ENCODE results near the gene ENTPD6.

The ENTPD6 gene

DNA sequence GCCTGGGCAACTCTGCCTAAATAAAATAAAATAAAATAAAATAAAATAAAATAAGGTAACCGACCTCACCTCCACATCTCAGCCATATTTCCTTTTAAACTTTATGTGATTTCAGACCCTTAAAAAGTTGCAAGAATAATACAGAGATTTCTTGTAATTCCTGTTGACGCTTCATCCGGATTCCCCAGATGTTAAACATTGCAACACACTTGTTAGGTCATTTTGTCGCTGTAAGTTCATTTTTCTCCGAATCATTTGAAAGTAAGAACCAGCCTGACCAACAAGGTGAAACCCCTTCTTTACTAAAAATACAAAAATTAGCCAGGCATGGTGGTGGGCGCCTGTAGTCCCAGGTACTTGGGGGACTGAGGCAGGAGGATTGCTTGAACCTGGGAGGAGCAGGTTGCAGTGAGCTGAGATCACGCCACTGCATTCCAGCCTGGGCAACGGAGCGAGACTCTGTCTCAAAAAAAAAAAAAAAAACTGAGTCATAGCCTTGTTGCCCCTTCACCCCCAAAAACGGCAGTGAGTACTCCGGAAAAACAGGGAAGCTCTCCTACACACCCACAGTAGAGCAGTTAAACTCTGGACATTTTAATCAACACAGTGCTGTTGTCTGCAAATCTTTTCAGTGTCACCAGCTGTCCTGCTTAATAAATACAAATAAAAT lies 58.2 kb downstream of the ENTPD6 start:
- no peak overlapping the region for H3K23ac ChIP-seq (ENCODE audit: low read length)
- peaks cover 4% of the 10 kb centered on the region for H3K4me1 ChIP-seq (ENCODE audit: control insufficient read depth, low read depth, low read length)
- H2BK15ac ChIP-seq (replicated peaks; ENCODE audit: low read depth), result no peak overlapping the region
- no peak overlapping the region for H3K9ac ChIP-seq (ENCODE audit: low read length)
- DNase-seq, result no peak
- H2BK120ac ChIP-seq (ENCODE audit: low read depth, low read length), result no peak overlapping the region
- peaks cover 40% of the 10 kb centered on the region for H3K79me1 ChIP-seq (ENCODE audit: low read length)
- H4K8ac ChIP-seq (ENCODE audit: low read depth, low read length), result no peak overlapping the region
- H3K27ac ChIP-seq (ENCODE audit: low read depth, low read length), result no peak overlapping the region
- no peak overlapping the region for H3K4ac ChIP-seq (ENCODE audit: low read depth, low read length)
- H3K27me3 ChIP-seq (ENCODE audit: insufficient read depth, low read length, poor library complexity), result no peaks in the 10 kb centered on the region
- H2BK5ac ChIP-seq (ENCODE audit: low read length), result no peak overlapping the region
- no peak overlapping the region for H3K18ac ChIP-seq (ENCODE audit: low read length)
- H3K79me2 ChIP-seq (ENCODE audit: control insufficient read depth, insufficient read depth, low read length), result peaks cover 30% of the 10 kb centered on the region
- no peaks in the 10 kb centered on the region for H3K36me3 ChIP-seq (ENCODE audit: control insufficient read depth, insufficient read depth, low read length)
- H4K5ac ChIP-seq (ENCODE audit: low read length), result no peak overlapping the region
- H2AK5ac ChIP-seq (ENCODE audit: low read length), result no peak overlapping the region
- H3K4me2 ChIP-seq (ENCODE audit: low read length), result no peak overlapping the region
- no peak overlapping the region for H3K56ac ChIP-seq (ENCODE audit: low read length)
- no CpG with 5 or more reads among the region's 11 CpGs for WGBS (ENCODE audit: extremely low coverage, insufficient coverage, low lambda C conversion rate)
- no peak overlapping the region for H3K4me3 ChIP-seq (ENCODE audit: low read length)

DNA sequence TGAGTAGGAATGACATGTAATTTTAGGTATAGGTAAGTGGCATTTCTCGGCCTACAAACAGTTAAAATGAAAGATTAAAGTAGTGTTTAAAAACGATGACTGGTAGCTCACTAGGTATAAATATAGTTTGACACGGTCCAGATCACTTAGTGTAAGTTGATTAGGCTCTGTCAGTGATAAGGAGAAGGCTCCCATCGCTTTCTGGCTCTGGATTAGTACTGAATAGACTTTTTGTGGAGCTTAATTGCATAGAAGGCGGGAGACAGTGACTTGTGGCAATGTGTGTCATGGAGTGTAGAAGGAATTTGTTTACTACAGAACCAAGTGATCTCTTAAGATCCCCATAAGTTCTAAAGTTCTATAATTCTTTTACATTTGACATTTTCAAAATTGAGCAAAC lies 59.1 kb downstream of the ENTPD6 start:
- Histone ChIP-seq H3K4ac (ENCODE audit: low read depth, low read length) (no peak overlapping the region), H3K27me3 (ENCODE audit: insufficient read depth, low read length, poor library complexity) (no peaks in the 10 kb centered on the region), H2BK120ac (ENCODE audit: low read depth, low read length) (no peak overlapping the region), H3K9ac (ENCODE audit: low read length) (no peak overlapping the region), H3K36me3 (ENCODE audit: control insufficient read depth, insufficient read depth, low read length) (no peaks in the 10 kb centered on the region), H3K4me1 (ENCODE audit: control insufficient read depth, low read depth, low read length) (peaks cover 2% of the 10 kb centered on the region), H3K23ac (ENCODE audit: low read length) (no peak overlapping the region), H3K4me3 (ENCODE audit: low read length) (no peak overlapping the region), H3K27ac (ENCODE audit: low read depth, low read length) (no peak overlapping the region), H2BK15ac (replicated peaks; ENCODE audit: low read depth) (no peak overlapping the region), H2AK5ac (ENCODE audit: low read length) (no peak overlapping the region), H4K5ac (ENCODE audit: low read length) (no peak overlapping the region), H3K56ac (ENCODE audit: low read length) (no peak overlapping the region), H3K79me1 (ENCODE audit: low read length) (peaks cover 40% of the 10 kb centered on the region), H4K8ac (ENCODE audit: low read depth, low read length) (no peak overlapping the region), H3K18ac (ENCODE audit: low read length) (no peak overlapping the region), H3K79me2 (ENCODE audit: control insufficient read depth, insufficient read depth, low read length) (peaks cover 27% of the 10 kb centered on the region), H3K4me2 (ENCODE audit: low read length) (no peak overlapping the region), H2BK5ac (ENCODE audit: low read length) (no peak overlapping the region)
- no CpG with 5 or more reads among the region's 5 CpGs for WGBS (ENCODE audit: extremely low coverage, insufficient coverage, low lambda C conversion rate)
- DNase-seq, result no peak

DNA sequence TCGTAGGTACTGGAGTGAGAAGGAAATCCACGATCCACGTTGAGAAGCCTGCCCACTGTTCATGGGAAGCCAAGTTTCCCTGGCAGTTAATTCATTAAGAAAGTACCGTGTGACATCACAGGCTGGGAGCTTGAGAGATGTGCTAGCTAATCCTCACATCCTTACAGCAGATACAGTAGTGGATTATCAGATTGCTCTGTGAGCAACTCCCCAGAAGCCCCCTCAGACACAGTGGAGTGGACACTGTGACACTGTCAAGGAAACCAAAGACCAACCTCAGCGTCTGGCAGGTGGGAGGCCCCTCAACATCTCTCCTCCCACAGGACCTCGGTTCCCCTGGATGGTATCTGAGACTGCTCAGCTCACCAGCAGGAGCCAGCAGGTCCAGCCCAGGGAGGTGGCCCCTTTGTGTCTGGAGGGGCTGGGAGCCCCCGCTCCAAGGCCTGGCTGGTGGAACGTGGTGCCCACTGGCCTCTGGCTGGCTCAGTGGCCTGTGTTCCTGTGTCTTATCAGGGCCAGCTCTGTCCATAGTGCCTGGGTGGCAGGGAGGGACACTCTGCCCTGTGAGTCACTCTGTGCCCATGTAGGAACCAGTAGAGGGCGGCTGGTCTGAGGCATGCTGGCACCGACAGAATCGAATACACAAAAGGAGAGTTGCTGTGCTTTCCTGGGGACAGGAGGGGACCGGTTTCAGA lies 59.6 kb downstream of the ENTPD6 start:
- no peak overlapping the region for H3K56ac ChIP-seq (ENCODE audit: low read length)
- no peak overlapping the region for H3K4me3 ChIP-seq (ENCODE audit: low read length)
- H2BK5ac ChIP-seq (ENCODE audit: low read length), result no peak overlapping the region
- H2AK5ac ChIP-seq (ENCODE audit: low read length), result no peak overlapping the region
- peaks cover 25% of the 10 kb centered on the region for H3K79me2 ChIP-seq (ENCODE audit: control insufficient read depth, insufficient read depth, low read length)
- H3K23ac ChIP-seq (ENCODE audit: low read length), result no peak overlapping the region
- H3K18ac ChIP-seq (ENCODE audit: low read length), result no peak overlapping the region
- H2BK120ac ChIP-seq (ENCODE audit: low read depth, low read length), result no peak overlapping the region
- no CpG with 5 or more reads among the region's 12 CpGs for WGBS (ENCODE audit: extremely low coverage, insufficient coverage, low lambda C conversion rate)
- no peaks in the 10 kb centered on the region for H3K27me3 ChIP-seq (ENCODE audit: insufficient read depth, low read length, poor library complexity)
- H3K27ac ChIP-seq (ENCODE audit: low read depth, low read length), result no peak overlapping the region
- H3K4ac ChIP-seq (ENCODE audit: low read depth, low read length), result no peak overlapping the region
- no peak overlapping the region for H3K9ac ChIP-seq (ENCODE audit: low read length)
- H3K4me1 ChIP-seq (ENCODE audit: control insufficient read depth, low read depth, low read length), result peaks cover 2% of the 10 kb centered on the region
- DNase-seq, result peak; percentile 55
- no peaks in the 10 kb centered on the region for H3K36me3 ChIP-seq (ENCODE audit: control insufficient read depth, insufficient read depth, low read length)
- no peak overlapping the region for H4K8ac ChIP-seq (ENCODE audit: low read depth, low read length)
- peaks cover 38% of the 10 kb centered on the region for H3K79me1 ChIP-seq (ENCODE audit: low read length)
- H3K4me2 ChIP-seq (ENCODE audit: low read length), result no peak overlapping the region
- no peak overlapping the region for H2BK15ac ChIP-seq (replicated peaks; ENCODE audit: low read depth)
- no peak overlapping the region for H4K5ac ChIP-seq (ENCODE audit: low read length)

DNA sequence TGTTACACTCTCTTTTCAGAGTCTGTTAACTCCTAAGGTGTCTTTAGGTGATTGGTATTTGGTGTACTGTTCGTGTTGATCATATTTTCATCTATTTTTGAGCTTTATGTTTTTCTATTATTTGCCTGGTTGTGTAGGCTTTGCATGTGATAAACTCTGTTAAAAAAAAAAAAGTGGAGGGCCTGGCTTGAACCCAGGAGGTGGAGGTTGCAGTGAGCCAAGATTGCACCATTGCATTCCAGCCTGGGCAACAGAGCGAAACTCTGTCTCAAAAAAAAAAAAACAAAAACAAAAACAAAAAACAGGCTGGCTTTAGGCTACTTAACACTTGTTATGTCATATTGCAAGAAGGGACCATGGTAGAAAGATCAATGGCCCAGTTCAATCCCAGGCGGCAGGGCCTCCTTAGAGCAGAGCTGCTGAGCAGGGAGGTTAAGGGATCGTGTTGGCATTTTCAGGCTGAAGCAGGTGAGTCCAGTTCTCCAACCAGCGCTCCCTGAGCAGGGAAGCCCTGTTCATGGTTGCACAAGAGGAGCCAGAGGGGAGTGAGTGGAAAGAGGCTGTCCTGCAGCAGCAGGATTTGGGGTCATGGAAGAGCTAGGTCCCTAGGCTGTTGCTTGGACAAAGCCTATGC lies 60.8 kb downstream of the ENTPD6 start:
- Histone ChIP-seq H3K18ac (ENCODE audit: low read length) (no peak overlapping the region), H3K27ac (ENCODE audit: low read depth, low read length) (no peak overlapping the region), H2BK15ac (replicated peaks; ENCODE audit: low read depth) (no peak overlapping the region), H3K56ac (ENCODE audit: low read length) (no peak overlapping the region), H2BK120ac (ENCODE audit: low read depth, low read length) (no peak overlapping the region), H4K8ac (ENCODE audit: low read depth, low read length) (no peak overlapping the region), H3K4me1 (ENCODE audit: control insufficient read depth, low read depth, low read length) (peaks cover 2% of the 10 kb centered on the region), H2AK5ac (ENCODE audit: low read length) (no peak overlapping the region), H2BK5ac (ENCODE audit: low read length) (no peak overlapping the region), H3K9ac (ENCODE audit: low read length) (no peak overlapping the region), H3K4me3 (ENCODE audit: low read length) (no peak overlapping the region), H4K5ac (ENCODE audit: low read length) (no peak overlapping the region), H3K36me3 (ENCODE audit: control insufficient read depth, insufficient read depth, low read length) (peaks cover 2% of the 10 kb centered on the region), H3K79me2 (ENCODE audit: control insufficient read depth, insufficient read depth, low read length) (peaks cover 16% of the 10 kb centered on the region), H3K23ac (ENCODE audit: low read length) (no peak overlapping the region), H3K79me1 (ENCODE audit: low read length) (peaks cover 32% of the 10 kb centered on the region), H3K27me3 (ENCODE audit: insufficient read depth, low read length, poor library complexity) (no peaks in the 10 kb centered on the region), H3K4me2 (ENCODE audit: low read length) (no peak overlapping the region), H3K4ac (ENCODE audit: low read depth, low read length) (no peak overlapping the region)
- DNase-seq, result no peak
- no CpG with 5 or more reads among the region's 5 CpGs for WGBS (ENCODE audit: extremely low coverage, insufficient coverage, low lambda C conversion rate)

GRCh38 chr20:25257130-25257529 lies 61.6 kb downstream of the ENTPD6 start:
- no peak overlapping the region for H2BK5ac ChIP-seq (ENCODE audit: low read length)
- DNase-seq, result no peak
- H3K36me3 ChIP-seq (ENCODE audit: control insufficient read depth, insufficient read depth, low read length), result peaks cover 2% of the 10 kb centered on the region
- no peak overlapping the region for H3K18ac ChIP-seq (ENCODE audit: low read length)
- no peak overlapping the region for H3K4me3 ChIP-seq (ENCODE audit: low read length)
- H3K9ac ChIP-seq (ENCODE audit: low read length), result no peak overlapping the region
- no peak overlapping the region for H3K23ac ChIP-seq (ENCODE audit: low read length)
- no peak overlapping the region for H4K5ac ChIP-seq (ENCODE audit: low read length)
- H3K79me2 ChIP-seq (ENCODE audit: control insufficient read depth, insufficient read depth, low read length), result peaks cover 8% of the 10 kb centered on the region
- peaks cover 2% of the 10 kb centered on the region for H3K4me1 ChIP-seq (ENCODE audit: control insufficient read depth, low read depth, low read length)
- H3K4me2 ChIP-seq (ENCODE audit: low read length), result no peak overlapping the region
- no peak overlapping the region for H3K27ac ChIP-seq (ENCODE audit: low read depth, low read length)
- H4K8ac ChIP-seq (ENCODE audit: low read depth, low read length), result no peak overlapping the region
- H2BK15ac ChIP-seq (replicated peaks; ENCODE audit: low read depth), result no peak overlapping the region
- no peak overlapping the region for H2BK120ac ChIP-seq (ENCODE audit: low read depth, low read length)
- H3K4ac ChIP-seq (ENCODE audit: low read depth, low read length), result no peak overlapping the region
- no peak overlapping the region for H2AK5ac ChIP-seq (ENCODE audit: low read length)
- no peak overlapping the region for H3K56ac ChIP-seq (ENCODE audit: low read length)
- no CpG with 5 or more reads among the region's 5 CpGs for WGBS (ENCODE audit: extremely low coverage, insufficient coverage, low lambda C conversion rate)
- peaks cover 25% of the 10 kb centered on the region for H3K79me1 ChIP-seq (ENCODE audit: low read length)
- no peaks in the 10 kb centered on the region for H3K27me3 ChIP-seq (ENCODE audit: insufficient read depth, low read length, poor library complexity)
